PFSK-1 (cell line): Measurements from ENCODE around the gene GALNT18.

Experiments used
- POLR2AphosphoS5 ChIP-seq: IDR thresholded peaks from 2 replicates; pipeline ENCODE4 v1.6.1; 2012; ENCODE audit warnings: low read depth, mild to moderate bottlenecking, control low read depth, low read length, moderate library complexity
- REST ChIP-seq, 2 experiments: IDR thresholded peaks; 2 replicates each; pipeline versions ENCODE4 v1.6.1 to v1.8.0; 2011 to 2012; ENCODE audit warnings: low read depth in 2 of 2, low read length in 2 of 2, control low read depth in 1 of 2, inconsistent platforms in 1 of 2, mild to moderate bottlenecking in 1 of 2, moderate library complexity in 1 of 2; ENCODE audit not compliant: insufficient read depth in 1 of 2
- SIN3A ChIP-seq: IDR thresholded peaks from 2 replicates; pipeline ENCODE4 v1.6.1; 2012; ENCODE audit warnings: mild to moderate bottlenecking, low read length, moderate library complexity, borderline replicate concordance; ENCODE audit not compliant: insufficient read depth
- TAF1 ChIP-seq: IDR thresholded peaks from 2 replicates; pipeline ENCODE4 v1.6.1; 2012; ENCODE audit warnings: low read length, control low read depth, borderline replicate concordance; ENCODE audit not compliant: insufficient read depth

- TF ChIP-seq REST (IDR thresholded peaks at IDR 0.05; ENCODE audit: insufficient read depth in 1 of 2, low read depth in 2 of 2, low read length in 2 of 2) (no peak), POLR2AphosphoS5 (no peak), TAF1 (no peak), SIN3A (no peak)
Observed at GRCh38 chr11:11571893-11572292, 49.9 kb downstream of the GALNT18 start.
